Renal pelvis (tissue), 4 donors: ENCODE data around the gene UBFD1. TPM values are rescaled to one million over a fixed set of nuclear protein-coding genes. Genes with fewer than 3 reads are reported as not detected.
"Not testable (repeated sequence)": the region's sequence is repeated elsewhere in the genome, so short reads cannot be mapped to it uniquely, and the experiment has no call there.

Source experiments
- DNase-seq: peaks from one replicate; pipeline ENCODE4 v3.0.0-alpha.2; 2013
- polyA plus RNA-seq, 3 donors: library from polyadenylated mRNA; unstranded; fragments of 120-200 nt; gene quantifications; one replicate each; pipeline ENCODE4 v1.2.1, GENCODE V29; 2013; ENCODE audit not compliant: insufficient read length in 3 of 3

The UBFD1 gene
- polyA plus RNA-seq, 3 donors, result 69.8 to 82.7 (median 77.6) TPM

GRCh38 chr16:23563186-23563585 is 5.7 kb downstream of the UBFD1 start:
- no peak for DNase-seq

- no peak for DNase-seq
Observed at GRCh38 chr16:23564575-23565363, 7.2 kb downstream of the UBFD1 start.

GRCh38 chr16:23566724-23567123 is 9.2 kb downstream of the UBFD1 start:
- DNase-seq, result no peak

GRCh38 chr16:23567602-23568001 is 10.1 kb downstream of the UBFD1 start:
- no peak for DNase-seq

- no peak for DNase-seq
Observed at GRCh38 chr16:23570992-23571632, 13.6 kb downstream of the UBFD1 start.

GRCh38 chr16:23571895-23572294 is 14.4 kb downstream of the UBFD1 start:
- no peak for DNase-seq

- DNase-seq, result no peak
Observed at GRCh38 chr16:23572394-23572793, 14.9 kb downstream of the UBFD1 start.

GRCh38 chr16:23573817-23574216 is 16.3 kb downstream of the UBFD1 start:
- DNase-seq, result no peak

- DNase-seq, result no peak
Observed at GRCh38 chr16:23575834-23576233, 18.3 kb downstream of the UBFD1 start.

- no peak for DNase-seq
Observed at GRCh38 chr16:23577493-23577892, 20.0 kb downstream of the UBFD1 start.

GRCh38 chr16:23578101-23578830 is 20.7 kb downstream of the UBFD1 start:
- no peak for DNase-seq

GRCh38 chr16:23579371-23579770 is 21.8 kb downstream of the UBFD1 start:
- DNase-seq, result no peak

GRCh38 chr16:23580391-23580790 is 22.9 kb downstream of the UBFD1 start:
- no peak for DNase-seq

- DNase-seq, result no peak
Observed at GRCh38 chr16:23581764-23582163, 24.2 kb downstream of the UBFD1 start.

GRCh38 chr16:23583271-23583670 is 25.7 kb downstream of the UBFD1 start:
- DNase-seq, result not testable (repeated sequence)

- no peak for DNase-seq
Observed at GRCh38 chr16:23584186-23585076, 26.9 kb downstream of the UBFD1 start.

- DNase-seq, result no peak
Observed at GRCh38 chr16:23587726-23588125, 30.2 kb downstream of the UBFD1 start.

- no peak for DNase-seq
Observed at GRCh38 chr16:23590181-23590580, 32.7 kb downstream of the UBFD1 start.

- no peak for DNase-seq
Observed at GRCh38 chr16:23594186-23594585, 36.7 kb downstream of the UBFD1 start.

- DNase-seq, result no peak
Observed at GRCh38 chr16:23595246-23595950, 37.9 kb downstream of the UBFD1 start.
